H9 (cell line): ENCODE data around the gene VAV3. TPM values are rescaled to one million over a fixed set of nuclear protein-coding genes. Genes with fewer than 3 reads are reported as not detected.

Experiments
- DNase-seq: peaks from one replicate; pipeline ENCODE4 v3.0.0-alpha.2; 2017
- H2AFZ ChIP-seq: one replicate; pipeline ENCODE4 v1.6.1; 2013; ENCODE audit warnings: mild to moderate bottlenecking, low read length, control low read depth, moderate library complexity
- H2AK5ac ChIP-seq: 2 replicates; pipeline ENCODE4 v1.6.1; 2013; ENCODE audit warnings: low read length, control low read depth, mixed read lengths; ENCODE audit not compliant: insufficient read length
- H2BK120ac ChIP-seq: one replicate; pipeline ENCODE4 v1.6.1; 2013; ENCODE audit warnings: low read depth, mild to moderate bottlenecking, low read length, control low read depth, inconsistent platforms; ENCODE audit not compliant: poor library complexity, severe bottlenecking
- H2BK12ac ChIP-seq: 2 replicates; pipeline ENCODE4 v1.6.1; 2013; ENCODE audit warnings: low read length, control low read depth, mixed read lengths, low read depth; ENCODE audit not compliant: insufficient read length
- H2BK15ac ChIP-seq: 2 replicates; pipeline ENCODE4 v1.6.1; 2013; ENCODE audit warnings: low read depth, low read length, control low read depth
- H2BK20ac ChIP-seq: one replicate; pipeline ENCODE4 v1.6.1; 2013; ENCODE audit warnings: low read depth, mild to moderate bottlenecking, low read length, control low read depth, inconsistent platforms; ENCODE audit not compliant: poor library complexity, severe bottlenecking
- H2BK5ac ChIP-seq: 2 replicates; pipeline ENCODE4 v1.6.1; 2013; ENCODE audit warnings: low read length, control low read depth, mixed read lengths; ENCODE audit not compliant: insufficient read length
- H3K14ac ChIP-seq: 2 replicates; pipeline ENCODE4 v1.6.1; 2013; ENCODE audit warnings: low read length, control low read depth; ENCODE audit not compliant: insufficient read depth
- H3K18ac ChIP-seq: 2 replicates; pipeline ENCODE4 v1.6.1; 2013; ENCODE audit warnings: low read depth, mild to moderate bottlenecking, mixed read lengths, low read length, control low read depth; ENCODE audit not compliant: insufficient read length
- H3K23ac ChIP-seq: 2 replicates; pipeline ENCODE4 v1.6.1; 2013; ENCODE audit warnings: low read length, control low read depth, mixed read lengths, low read depth; ENCODE audit not compliant: insufficient read length
- H3K23me2 ChIP-seq: 2 replicates; pipeline ENCODE4 v1.6.1; 2013; ENCODE audit warnings: low read depth, mild to moderate bottlenecking, mixed read lengths, low read length, control low read depth; ENCODE audit not compliant: insufficient read length, poor library complexity, severe bottlenecking
- H3K27ac ChIP-seq: 2 replicates; pipeline ENCODE4 v1.5.1; 2013; ENCODE audit warnings: low read length, control low read depth, mixed read lengths, low read depth; ENCODE audit not compliant: insufficient read length
- H3K27me3 ChIP-seq: 2 replicates; pipeline ENCODE4 v1.6.1; 2013; ENCODE audit warnings: low read length, control low read depth, inconsistent platforms; ENCODE audit not compliant: insufficient read depth
- H3K4ac ChIP-seq: 2 replicates; pipeline ENCODE4 v1.6.1; 2013; ENCODE audit warnings: low read depth, mild to moderate bottlenecking, control low read depth, inconsistent platforms, low read length, moderate library complexity
- H3K4me1 ChIP-seq: 2 replicates; pipeline ENCODE4 v1.6.1; 2013; ENCODE audit warnings: low read length, control low read depth, inconsistent platforms; ENCODE audit not compliant: insufficient read depth
- H3K4me2 ChIP-seq: 2 replicates; pipeline ENCODE4 v1.6.1; 2013; ENCODE audit warnings: low read length, control low read depth, mixed read lengths; ENCODE audit not compliant: insufficient read length, insufficient read depth
- H3K56ac ChIP-seq: 2 replicates; pipeline ENCODE4 v1.6.1; 2013; ENCODE audit warnings: low read depth, mild to moderate bottlenecking, mixed read lengths, low read length, control low read depth; ENCODE audit not compliant: insufficient read length
- H3K79me1 ChIP-seq: 2 replicates; pipeline ENCODE4 v1.6.1; 2013; ENCODE audit warnings: low read depth, mild to moderate bottlenecking, moderate library complexity, low read length, control low read depth, inconsistent platforms; ENCODE audit not compliant: insufficient read depth, poor library complexity, severe bottlenecking
- H3K79me2 ChIP-seq: 2 replicates; pipeline ENCODE4 v1.6.1; 2013; ENCODE audit warnings: low read length, control low read depth, inconsistent platforms; ENCODE audit not compliant: insufficient read depth
- H3K9ac ChIP-seq: 2 replicates; pipeline ENCODE4 v1.6.1; 2013; ENCODE audit warnings: low read length, control low read depth, mixed read lengths; ENCODE audit not compliant: insufficient read length; ENCODE audit errors: extremely low read depth
- H3K9me3 ChIP-seq: one replicate; pipeline ENCODE4 v1.6.1; 2013; ENCODE audit warnings: low read depth, low read length, inconsistent platforms; ENCODE audit not compliant: control insufficient read depth
- H3T11ph ChIP-seq: one replicate; pipeline ENCODE4 v1.6.1; 2013; ENCODE audit warnings: mild to moderate bottlenecking, low read length, control low read depth, inconsistent platforms
- H4K20me1 ChIP-seq: one replicate; pipeline ENCODE4 v1.6.1; 2013; ENCODE audit not compliant: control insufficient read depth, insufficient read length, insufficient read depth
- H4K5ac ChIP-seq: 2 replicates; pipeline ENCODE4 v1.6.1; 2013; ENCODE audit warnings: low read depth, mild to moderate bottlenecking, mixed read lengths, low read length, control low read depth; ENCODE audit not compliant: insufficient read length
- H4K8ac ChIP-seq: replicated peaks from 2 replicates; pipeline ENCODE4 v1.6.1; 2013; ENCODE audit warnings: low read length, control low read depth, mixed read lengths, low read depth; ENCODE audit not compliant: insufficient read length
- H4K91ac ChIP-seq: 2 replicates; pipeline ENCODE4 v1.6.1; 2013; ENCODE audit warnings: low read depth, mild to moderate bottlenecking, moderate library complexity, mixed read lengths, low read length, control low read depth; ENCODE audit not compliant: insufficient read length
- H3K27ac Mint-ChIP-seq, 3 experiments: 2 replicates in 2 of 3; 3 replicates in 1 of 3; pipeline ENCODE4 v1.8.0; 2020 to 2021; ENCODE audit warnings: mixed read lengths in 3 of 3, mild to moderate bottlenecking in 1 of 3, moderate library complexity in 1 of 3
- H3K27me3 Mint-ChIP-seq: 2 replicates; pipeline ENCODE4 v1.8.0; 2021; ENCODE audit warnings: low read depth, mild to moderate bottlenecking, moderate library complexity, mixed read lengths
- H3K36me3 Mint-ChIP-seq, 3 experiments: 2 replicates in 2 of 3; 3 replicates in 1 of 3; pipeline ENCODE4 v1.8.0; 2020 to 2021; ENCODE audit warnings: low read depth in 3 of 3, mixed read lengths in 3 of 3; ENCODE audit not compliant: insufficient read depth in 1 of 3
- H3K4me1 Mint-ChIP-seq, 2 experiments: 2 replicates each; pipeline ENCODE4 v1.8.0; 2020; ENCODE audit warnings: mixed read lengths in 2 of 2
- H3K4me3 Mint-ChIP-seq, 2 experiments: 2 replicates in 1 of 2; 3 replicates in 1 of 2; pipeline ENCODE4 v1.8.0; 2020 to 2021; ENCODE audit warnings: mild to moderate bottlenecking in 2 of 2, mixed read lengths in 2 of 2, moderate library complexity in 1 of 2
- H3K9me3 Mint-ChIP-seq, 2 experiments: 2 replicates in 1 of 2; 3 replicates in 1 of 2; pipeline ENCODE4 v1.8.0; 2020; ENCODE audit warnings: mild to moderate bottlenecking in 2 of 2, mixed read lengths in 2 of 2, moderate library complexity in 1 of 2
- WGBS: extraction: QIAGEN DNeasy Blood & Tissue Kit; methylation state at CpG from one replicate; pipeline ENCODE4 v1.1.7; 2013; ENCODE audit warnings: missing lambda C conversion rate, low lambda C conversion rate, mixed read lengths; ENCODE audit not compliant: insufficient read length; ENCODE audit errors: extremely low coverage; 5-methylcytosine and 5-hydroxymethylcytosine counted together
- total RNA-seq: library from RNA; stranded (reverse); gene quantifications from 2 replicates; pipeline ENCODE4 v1.2.1, GENCODE V29; 2021
- TF ChIP-seq, protein P1 (sequence below): fragments of 200-600 bp; sonication (generic); conservative IDR thresholded peaks from 3 replicates; pipeline ENCODE4 v1.8.0; 2021; ENCODE audit warnings: antibody characterized with exemption, mild to moderate bottlenecking

VAV3 gene
- total RNA-seq, 1 experiment from 2014 or later = 5.1 TPM

- no peak overlapping the region for H4K5ac ChIP-seq
- no CpG with 5 or more reads among the region's 1 CpG for WGBS
- no peak overlapping the region for H3K23ac ChIP-seq
- Mint-ChIP-seq H3K9me3 (peaks cover under 1% of the 10 kb centered on the region in 2 experiments; a peak in 3 of 5 replicates), H3K27me3 (no peaks in the 10 kb centered on the region), H3K4me3 (no peak overlapping the region), H3K36me3 (peaks cover 0 to under 1% (median under 1%) of the 10 kb centered on the region in 3 experiments; a peak in 4 of 7 replicates), H3K4me1 (peaks cover 28 to 29% of the 10 kb centered on the region in 2 experiments), H3K27ac (no peak overlapping the region)
- H4K91ac ChIP-seq = no peak overlapping the region
- H3K18ac ChIP-seq = no peak overlapping the region
- no peaks in the 10 kb centered on the region for H4K20me1 ChIP-seq
- H3K4me2 ChIP-seq = no peak overlapping the region
- no peak overlapping the region for H2BK20ac ChIP-seq
- no peak overlapping the region for H2BK15ac ChIP-seq
- TF ChIP-seq, protein P1, sequence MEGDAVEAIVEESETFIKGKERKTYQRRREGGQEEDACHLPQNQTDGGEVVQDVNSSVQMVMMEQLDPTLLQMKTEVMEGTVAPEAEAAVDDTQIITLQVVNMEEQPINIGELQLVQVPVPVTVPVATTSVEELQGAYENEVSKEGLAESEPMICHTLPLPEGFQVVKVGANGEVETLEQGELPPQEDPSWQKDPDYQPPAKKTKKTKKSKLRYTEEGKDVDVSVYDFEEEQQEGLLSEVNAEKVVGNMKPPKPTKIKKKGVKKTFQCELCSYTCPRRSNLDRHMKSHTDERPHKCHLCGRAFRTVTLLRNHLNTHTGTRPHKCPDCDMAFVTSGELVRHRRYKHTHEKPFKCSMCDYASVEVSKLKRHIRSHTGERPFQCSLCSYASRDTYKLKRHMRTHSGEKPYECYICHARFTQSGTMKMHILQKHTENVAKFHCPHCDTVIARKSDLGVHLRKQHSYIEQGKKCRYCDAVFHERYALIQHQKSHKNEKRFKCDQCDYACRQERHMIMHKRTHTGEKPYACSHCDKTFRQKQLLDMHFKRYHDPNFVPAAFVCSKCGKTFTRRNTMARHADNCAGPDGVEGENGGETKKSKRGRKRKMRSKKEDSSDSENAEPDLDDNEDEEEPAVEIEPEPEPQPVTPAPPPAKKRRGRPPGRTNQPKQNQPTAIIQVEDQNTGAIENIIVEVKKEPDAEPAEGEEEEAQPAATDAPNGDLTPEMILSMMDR = no peak
- no peaks in the 10 kb centered on the region for H3K79me1 ChIP-seq
- H3T11ph ChIP-seq = no peak overlapping the region
- H3K23me2 ChIP-seq = no peaks in the 10 kb centered on the region
- no peak overlapping the region for H2AFZ ChIP-seq
- H3K27ac ChIP-seq = no peak overlapping the region
- H3K4ac ChIP-seq = no peak overlapping the region
- no peak overlapping the region for H3K14ac ChIP-seq
- no peak overlapping the region for H3K56ac ChIP-seq
- no peak overlapping the region for H3K9ac ChIP-seq
- H3K9me3 ChIP-seq = no peaks in the 10 kb centered on the region
- H4K8ac ChIP-seq = no peak overlapping the region
- H2BK5ac ChIP-seq = no peak overlapping the region
- H3K4me1 ChIP-seq = no peaks in the 10 kb centered on the region
- no peak overlapping the region for H2BK120ac ChIP-seq
- H3K79me2 ChIP-seq = no peaks in the 10 kb centered on the region
- DNase-seq = no peak
- no peaks in the 10 kb centered on the region for H3K27me3 ChIP-seq
- no peak overlapping the region for H2BK12ac ChIP-seq
- H2AK5ac ChIP-seq = no peak overlapping the region
Measured at GRCh38 chr1:107875689-107876088, 89.3 kb downstream of the VAV3 start.
